Fibroblast of skin of abdomen (primary cell): ENCODE results near the gene PLK1. TPM values are rescaled to one million over a fixed set of nuclear protein-coding genes. Genes with fewer than 3 reads are reported as not detected.
A peak's percentile ranks its signal among the peaks of the same experiment; 100 is the strongest.
"Not testable (repeated sequence)": the region's sequence is repeated elsewhere in the genome, so short reads cannot be mapped to it uniquely, and the experiment has no call there.

ENCODE experiments used
- DNase-seq: peaks from one replicate; pipeline ENCODE4 v3.0.0-alpha.2; 2013
- polyA plus RNA-seq, 2 experiments: library from polyadenylated mRNA; unstranded; fragments of 120-200 nt; gene quantifications; one replicate each; pipeline ENCODE4 v1.2.1, GENCODE V29; 2013; ENCODE audit not compliant: insufficient read length in 2 of 2

PLK1 gene
- 44.7 TPM for polyA plus RNA-seq (2013, experiment 1 of 2; ENCODE audit: insufficient read length)
- polyA plus RNA-seq (2013, experiment 2 of 2; ENCODE audit: insufficient read length) = 46.7 TPM

GRCh38 chr16:23678430-23679273 is at the start of gene PLK1:
Gene PLK1 (plus strand): TSS chr16:23678889. CDS start chr16:23678933, 44 bp downstream.
- DNase-seq = peak; percentile 81

GRCh38 chr16:23629516-23629915 is 49.2 kb upstream of the PLK1 start:
- no peak for DNase-seq

- DNase-seq = not testable (repeated sequence)
These were observed 46.8 kb upstream of the PLK1 start for GRCh38 chr16:23631874-23632273.

GRCh38 chr16:23634461-23635036 is 44.1 kb upstream of the PLK1 start:
- no peak for DNase-seq

- DNase-seq = no peak
These were observed 42.7 kb upstream of the PLK1 start for GRCh38 chr16:23635958-23636357.

- no peak for DNase-seq
These were observed 38.1 kb upstream of the PLK1 start for GRCh38 chr16:23640615-23640930.

- DNase-seq = peak; percentile 92
These were observed 37.5 kb upstream of the PLK1 start, which contains the start of the genes DCTN5 and PALB2 for GRCh38 chr16:23640931-23641765. Gene DCTN5 (plus strand): TSS chr16:23641466. CDS start chr16:23641543, 77 bp downstream. Gene PALB2 (minus strand): TSS chr16:23641310. CDS start chr16:23641157, 153 bp downstream.

GRCh38 chr16:23642246-23642774 is 36.4 kb upstream of the PLK1 start:
- no peak for DNase-seq

GRCh38 chr16:23650674-23651416 is 27.8 kb upstream of the PLK1 start:
- no peak for DNase-seq

- DNase-seq = no peak
These were observed 26.7 kb upstream of the PLK1 start for GRCh38 chr16:23651943-23652468.

- no peak for DNase-seq
These were observed 14.8 kb upstream of the PLK1 start for GRCh38 chr16:23663918-23664317.

GRCh38 chr16:23666571-23667354 is 11.9 kb upstream of the PLK1 start:
- DNase-seq = no peak

GRCh38 chr16:23667355-23667659 is 11.4 kb upstream of the PLK1 start:
- DNase-seq = no peak

GRCh38 chr16:23668225-23668624 is 10.5 kb upstream of the PLK1 start:
- DNase-seq = no peak

- no peak for DNase-seq
These were observed 9.8 kb upstream of the PLK1 start for GRCh38 chr16:23668873-23669272.

- DNase-seq = peak; percentile 85
These were observed 8.4 kb upstream of the PLK1 start for GRCh38 chr16:23670137-23670776.

GRCh38 chr16:23673971-23674614 is 4.6 kb upstream of the PLK1 start:
- DNase-seq = no peak

GRCh38 chr16:23676924-23677480 is 1.7 kb upstream of the PLK1 start:
- no peak for DNase-seq

- DNase-seq = peak; percentile 39
These were observed 741 bp downstream of the PLK1 start for GRCh38 chr16:23679274-23679985.
